ENCODE measurements around the gene PBX3. TPM values are rescaled to one million over a fixed set of nuclear protein-coding genes. Genes with fewer than 3 reads are reported as not detected.

PBX3 gene
- total RNA-seq, 1 experiment from 2014 or later = 39.0 TPM

Other genes with a start within 250 kb of the PBX3 start
- 72.7 TPM for gene MAPKAP1, start 40.2 kb upstream of the PBX3 start, total RNA-seq (2021; ENCODE audit: unreplicated experiment)